AG10803 (cell line): ENCODE measurements around the gene PPIF.

ENCODE experiments used
- DNase-seq: peaks from one replicate; pipeline ENCODE4 v3.0.0; 2010; ENCODE audit warnings: low read depth
- H3K4me3 ChIP-seq: 2 replicates; pipeline ENCODE4 v1.5.1; 2011; ENCODE audit warnings: mild to moderate bottlenecking, low read length, control low read depth
- CTCF ChIP-seq: conservative IDR thresholded peaks from 2 replicates; pipeline ENCODE4 v1.5.1; 2011; ENCODE audit warnings: mild to moderate bottlenecking, low read length, control low read depth, inconsistent platforms

Gene PPIF

GRCh38 chr10:79400146-79401004, 53.1 kb downstream of the PPIF start:
- H3K4me3 ChIP-seq, result no peak overlapping the region; the same call in 1 of the 2 replicates
- TF ChIP-seq CTCF, result peak; percentile 63
- DNase-seq, result no peak

GRCh38 chr10:79401015-79401921, 54.0 kb downstream of the PPIF start:
- H3K4me3 ChIP-seq, result no peak overlapping the region; the same call in 1 of the 2 replicates
- TF ChIP-seq CTCF, result no peak
- peak; percentile 93 for DNase-seq

- H3K4me3 ChIP-seq, result no peak overlapping the region
- no peak for DNase-seq
- TF ChIP-seq CTCF, result no peak
Measured at GRCh38 chr10:79402625-79402946, 55.3 kb downstream of the PPIF start.

- H3K4me3 ChIP-seq, result no peak overlapping the region
- DNase-seq, result no peak
- TF ChIP-seq CTCF, result no peak
Measured at GRCh38 chr10:79402951-79403350, 55.7 kb downstream of the PPIF start.

- TF ChIP-seq CTCF, result no peak
- DNase-seq, result peak; percentile 59
- no peak overlapping the region for H3K4me3 ChIP-seq
Measured at GRCh38 chr10:79403441-79404230, 56.4 kb downstream of the PPIF start.

- TF ChIP-seq CTCF, result no peak
- H3K4me3 ChIP-seq, result no peak overlapping the region
- peak; percentile 89 for DNase-seq
Measured at GRCh38 chr10:79404231-79404609, 57.0 kb downstream of the PPIF start.
